Stimulated activated CD4-positive, alpha-beta T cell treated with anti-CD3 and anti-CD28 coated beads, Interleukin-2, amount 100 ng/mL, for 24 hours (primary cell): ENCODE results near the gene DCBLD2.

Experiments
- DNase-seq, 2 donors: peaks; one replicate each; pipeline ENCODE4 v3.0.0-alpha.2; 2020

DCBLD2 gene

DNA sequence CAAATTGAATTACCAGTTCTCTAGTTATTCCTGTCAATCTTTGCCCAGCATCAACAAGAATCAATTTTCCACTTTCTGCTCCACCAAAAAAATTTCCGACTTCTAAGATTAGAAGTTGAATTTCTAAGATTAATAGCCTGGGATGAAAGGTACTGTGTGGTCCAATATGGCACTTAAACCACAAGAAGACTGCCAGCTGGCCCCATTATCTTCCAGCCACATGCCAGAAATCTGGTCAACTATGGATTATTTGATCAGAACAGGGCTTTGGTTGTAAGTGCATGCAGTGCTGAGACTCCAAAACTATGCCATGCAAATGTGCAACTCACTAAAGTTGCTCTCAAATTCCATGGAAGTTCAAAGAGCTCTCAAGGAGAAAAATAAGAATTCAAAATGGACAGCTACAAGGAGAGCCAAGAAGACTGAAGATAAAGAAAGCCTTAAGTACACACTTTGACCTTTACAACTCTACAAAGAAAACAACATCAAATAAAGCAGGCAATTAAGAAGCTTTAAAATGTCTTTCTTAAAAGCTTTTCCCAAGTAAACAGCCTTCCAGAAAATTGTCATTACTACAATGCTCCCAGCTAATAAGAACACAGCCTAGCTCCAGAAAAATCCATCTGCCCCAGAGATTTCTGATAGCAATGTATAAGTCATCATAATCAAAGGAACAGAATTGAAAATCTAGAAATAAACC is 74.1 kb downstream of the DCBLD2 start:
- DNase-seq: no peak

GRCh38 chr3:98826126-98826525 is 75.4 kb downstream of the DCBLD2 start:
- DNase-seq: no peak

DNA sequence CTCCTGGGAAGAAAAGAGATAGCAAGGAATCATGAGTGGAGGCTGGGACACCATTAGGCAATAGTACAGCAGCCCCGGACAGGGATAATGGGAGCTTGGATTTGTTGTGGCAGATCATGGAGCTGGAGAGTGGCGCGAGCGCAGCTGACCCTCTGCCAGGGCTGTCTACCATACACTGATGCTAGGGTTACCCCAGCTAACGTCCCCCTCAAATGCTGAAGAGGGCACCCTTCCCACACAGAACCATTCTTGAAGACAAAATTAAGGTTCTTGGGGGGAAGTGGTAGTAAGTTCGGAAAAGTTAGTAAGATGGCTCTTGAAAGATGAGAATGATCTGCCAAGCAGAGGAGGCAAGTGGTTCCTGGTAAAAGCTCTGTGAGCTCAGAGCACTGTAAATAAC is 77.2 kb downstream of the DCBLD2 start:
- DNase-seq: no peak

GRCh38 chr3:98823791-98824190 is 77.7 kb downstream of the DCBLD2 start:
- no peak for DNase-seq

DNA sequence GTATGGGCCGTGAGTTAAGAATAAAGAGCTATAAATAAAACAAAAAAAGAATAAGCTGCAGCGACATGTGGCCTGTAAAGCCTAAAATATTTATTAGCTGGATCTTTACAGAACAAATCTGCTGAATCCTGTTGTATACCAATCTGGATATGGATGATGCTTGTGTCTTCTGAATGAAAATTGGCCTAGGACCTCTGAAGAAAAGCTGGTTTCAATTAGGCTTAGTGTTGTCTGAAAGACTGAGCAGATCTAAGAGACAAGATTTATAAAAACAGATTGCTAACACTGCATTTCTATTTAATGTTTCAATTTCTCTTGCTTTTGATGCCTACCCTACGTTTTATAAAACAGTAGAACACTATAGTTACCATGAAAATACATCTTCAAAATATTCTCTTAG is 80.4 kb downstream of the DCBLD2 start:
- no peak for DNase-seq

GRCh38 chr3:98817547-98818041 is 83.9 kb downstream of the DCBLD2 start:
- DNase-seq: no peak

DNA sequence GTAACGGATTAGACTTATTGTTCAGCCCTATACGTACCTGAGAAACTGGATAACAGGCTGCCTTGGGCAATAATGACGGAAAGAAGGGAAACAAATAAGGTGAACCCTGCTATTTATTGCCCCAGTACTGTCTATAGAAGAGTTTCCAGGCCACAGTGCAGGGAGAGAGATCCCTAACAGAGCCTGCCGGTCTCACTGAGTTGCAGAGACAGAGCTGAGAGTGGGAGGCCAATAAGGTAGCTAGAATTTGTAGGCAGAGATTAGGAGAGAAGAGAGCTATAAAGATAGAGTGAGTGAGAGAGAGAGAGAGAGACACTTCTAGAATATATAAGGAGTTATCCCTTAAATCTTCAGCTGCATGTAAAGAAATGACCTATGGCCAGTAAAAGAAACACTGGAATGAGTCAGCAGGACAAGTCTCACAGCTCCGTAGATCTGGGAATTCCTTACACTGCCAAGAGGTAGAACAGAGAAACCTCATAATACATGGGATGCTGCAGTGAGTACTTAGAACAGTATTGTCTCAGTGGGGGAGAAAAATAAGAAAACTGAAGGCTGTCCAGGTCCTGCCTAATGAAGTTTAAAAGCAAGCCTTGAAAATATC is 86.6 kb downstream of the DCBLD2 start:
- no peak for DNase-seq

DNA sequence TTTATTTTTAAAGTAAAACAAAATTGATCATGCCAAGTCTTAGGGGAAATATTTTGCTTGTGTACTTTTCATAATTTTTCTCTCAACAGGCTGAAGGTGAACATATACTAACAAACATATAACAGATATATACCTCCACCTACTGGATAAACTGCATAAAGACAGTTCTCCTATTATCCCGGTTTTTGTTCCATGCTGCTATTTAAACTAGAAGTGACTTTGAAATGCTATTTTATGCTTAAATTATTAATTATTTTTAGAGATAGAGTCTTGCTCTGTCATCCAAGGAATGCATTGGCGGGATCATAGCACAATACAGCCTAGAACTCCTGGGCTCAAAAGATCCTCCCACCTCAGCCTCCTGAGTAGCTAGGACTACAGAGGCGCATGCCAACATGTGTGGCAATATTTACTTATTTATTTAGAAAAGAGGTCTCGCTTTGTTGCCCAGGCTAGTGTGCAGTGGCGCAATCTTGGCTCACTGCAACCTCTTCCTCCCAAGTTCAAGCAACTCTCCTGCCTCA is 88.6 kb downstream of the DCBLD2 start:
- DNase-seq: no peak

GRCh38 chr3:98811048-98811447 is 90.4 kb downstream of the DCBLD2 start:
- DNase-seq: no peak

DNA sequence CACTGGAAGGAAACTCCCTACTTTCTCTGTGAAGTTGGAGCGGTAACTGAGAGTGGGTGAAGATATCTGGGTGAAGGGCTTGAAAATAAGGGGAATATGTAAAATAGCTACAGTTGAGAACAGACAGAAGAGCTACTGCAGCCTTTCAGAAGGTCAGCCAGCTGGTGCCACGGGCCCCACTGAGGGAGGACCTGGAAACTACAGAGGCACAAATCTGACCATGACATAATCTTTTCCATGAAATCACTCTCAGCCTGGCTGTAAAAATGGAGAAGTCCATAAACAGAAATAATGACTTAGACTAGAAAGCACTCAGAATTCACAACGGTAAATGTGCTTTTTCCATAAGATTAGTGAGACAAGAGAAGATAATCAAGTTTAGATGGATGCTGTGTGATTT is 91.9 kb downstream of the DCBLD2 start:
- DNase-seq: no peak

- DNase-seq: no peak
These were observed 93.4 kb downstream of the DCBLD2 start for GRCh38 chr3:98808071-98808470.

GRCh38 chr3:98807561-98807960 is 93.9 kb downstream of the DCBLD2 start:
- no peak for DNase-seq

GRCh38 chr3:98807011-98807410 is 94.5 kb downstream of the DCBLD2 start:
- DNase-seq: no peak

GRCh38 chr3:98806521-98806920 is 95.0 kb downstream of the DCBLD2 start:
- DNase-seq: no peak

- no peak for DNase-seq
These were observed 95.9 kb downstream of the DCBLD2 start for GRCh38 chr3:98805571-98805970.

- DNase-seq: no peak
These were observed 100.3 kb downstream of the DCBLD2 start for GRCh38 chr3:98801043-98801747.

DNA sequence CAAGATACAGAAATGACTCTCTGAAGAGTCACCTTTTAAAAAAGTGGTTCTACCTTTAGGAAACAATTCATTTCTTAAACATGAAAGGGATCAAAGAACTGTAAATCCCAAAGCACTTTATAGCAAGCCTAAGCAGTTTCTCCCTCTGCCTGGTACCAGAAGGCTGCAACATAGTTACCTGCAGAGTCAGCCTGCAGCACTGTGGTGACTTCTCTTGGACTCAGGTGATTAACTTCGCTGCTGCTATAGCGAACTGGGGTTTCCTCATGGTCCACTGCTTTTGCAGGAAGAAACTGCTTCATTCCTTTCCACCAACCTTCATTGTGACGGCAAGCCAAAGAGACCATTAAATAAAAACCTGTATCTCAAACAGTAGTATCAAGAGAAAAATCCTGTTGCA is 101.1 kb downstream of the DCBLD2 start:
- DNase-seq: no peak

DNA sequence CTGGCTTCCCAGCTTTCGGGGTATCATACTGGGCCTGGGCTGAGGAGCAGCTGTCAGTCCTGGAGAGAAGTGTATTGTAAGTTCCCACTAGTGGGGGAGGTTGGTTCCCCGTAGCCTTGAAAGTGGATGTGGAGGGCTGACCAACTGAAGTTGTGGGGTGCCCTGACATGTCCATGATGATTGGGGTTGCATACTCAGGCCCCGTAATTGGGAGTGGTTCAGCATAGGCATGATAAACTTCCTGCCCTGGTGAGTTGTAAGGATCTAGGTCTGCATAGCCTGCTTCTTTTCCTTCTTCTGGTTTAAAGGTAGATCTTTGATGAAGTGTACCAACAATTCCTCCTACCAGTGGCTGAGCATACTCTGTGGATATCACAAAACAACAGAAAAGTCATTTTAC is 102.0 kb downstream of the DCBLD2 start:
- DNase-seq: no peak

DNA sequence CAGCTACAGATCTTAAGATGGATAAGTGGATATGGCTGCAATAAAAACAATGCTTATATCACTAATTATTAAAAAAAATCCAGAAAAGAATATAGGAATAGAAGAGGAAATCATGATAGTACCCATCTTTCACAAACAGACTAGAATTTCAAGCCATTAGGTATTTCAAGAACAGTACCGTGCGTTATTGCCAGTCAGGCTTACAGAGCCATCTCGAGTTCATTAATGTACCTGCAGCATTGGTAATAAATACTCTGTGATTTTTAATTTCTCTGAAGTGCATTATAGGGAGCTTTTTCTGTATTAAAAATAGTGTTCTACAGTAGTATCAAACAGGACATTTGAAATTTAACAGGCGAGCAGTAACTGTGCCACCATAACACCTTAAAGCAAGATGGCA is 102.7 kb downstream of the DCBLD2 start:
- DNase-seq: no peak

DNA sequence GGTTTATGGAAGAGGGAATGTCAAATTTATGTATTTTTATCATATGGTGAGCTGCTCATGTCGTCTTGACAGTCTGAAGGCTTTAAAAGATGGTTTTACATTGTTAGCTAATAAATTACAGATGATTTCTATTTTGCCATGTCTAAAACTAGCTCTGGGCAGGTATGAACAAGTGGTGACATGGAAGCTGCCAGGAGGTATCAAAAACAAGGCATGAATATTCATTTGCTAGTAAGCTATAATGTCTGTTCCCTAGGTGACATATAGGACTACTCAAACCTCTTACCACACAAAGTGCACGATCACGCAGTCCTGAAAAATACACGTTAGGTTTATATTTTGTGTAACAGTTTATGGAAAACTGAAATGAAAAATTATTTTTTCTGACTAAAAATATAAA is 103.6 kb downstream of the DCBLD2 start:
- DNase-seq: no peak

DNA sequence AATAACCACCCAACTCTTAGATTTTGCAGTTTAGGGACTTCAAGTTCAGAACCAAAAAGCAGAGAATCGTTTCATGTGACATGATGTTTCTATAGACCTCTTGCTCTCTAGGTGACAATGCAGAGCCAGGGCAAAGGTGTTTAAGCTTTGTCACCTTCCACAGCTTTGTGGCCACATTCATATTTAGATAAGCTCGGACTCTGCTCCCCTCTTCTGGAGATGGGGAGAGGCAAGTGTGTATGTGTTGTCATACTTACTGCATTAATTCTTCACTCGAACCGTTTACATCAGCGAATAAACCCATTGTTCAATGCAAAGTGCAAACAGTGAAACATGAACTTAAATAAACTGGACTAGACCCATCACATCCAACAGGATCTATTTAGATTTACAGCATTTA is 105.2 kb downstream of the DCBLD2 start:
- no peak for DNase-seq

DNA sequence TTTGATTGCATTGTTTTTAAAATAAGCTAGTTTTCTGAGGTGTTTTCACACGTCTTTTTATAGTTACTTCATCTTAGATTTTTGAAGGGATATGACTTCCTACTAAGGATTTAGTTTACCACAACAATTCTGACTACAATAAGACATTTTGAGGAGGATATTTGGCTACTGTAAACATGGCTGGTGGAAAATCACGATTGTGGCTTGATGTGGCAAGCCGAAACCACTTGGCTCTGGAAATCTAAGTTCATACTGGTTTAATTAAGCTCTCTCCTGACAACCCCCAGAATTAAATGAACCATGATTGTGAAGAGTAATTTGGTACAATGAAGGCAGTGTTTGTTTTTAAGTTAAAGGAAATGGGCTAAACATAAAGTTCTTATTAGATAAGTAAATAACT is 107.5 kb downstream of the DCBLD2 start:
- no peak for DNase-seq

DNA sequence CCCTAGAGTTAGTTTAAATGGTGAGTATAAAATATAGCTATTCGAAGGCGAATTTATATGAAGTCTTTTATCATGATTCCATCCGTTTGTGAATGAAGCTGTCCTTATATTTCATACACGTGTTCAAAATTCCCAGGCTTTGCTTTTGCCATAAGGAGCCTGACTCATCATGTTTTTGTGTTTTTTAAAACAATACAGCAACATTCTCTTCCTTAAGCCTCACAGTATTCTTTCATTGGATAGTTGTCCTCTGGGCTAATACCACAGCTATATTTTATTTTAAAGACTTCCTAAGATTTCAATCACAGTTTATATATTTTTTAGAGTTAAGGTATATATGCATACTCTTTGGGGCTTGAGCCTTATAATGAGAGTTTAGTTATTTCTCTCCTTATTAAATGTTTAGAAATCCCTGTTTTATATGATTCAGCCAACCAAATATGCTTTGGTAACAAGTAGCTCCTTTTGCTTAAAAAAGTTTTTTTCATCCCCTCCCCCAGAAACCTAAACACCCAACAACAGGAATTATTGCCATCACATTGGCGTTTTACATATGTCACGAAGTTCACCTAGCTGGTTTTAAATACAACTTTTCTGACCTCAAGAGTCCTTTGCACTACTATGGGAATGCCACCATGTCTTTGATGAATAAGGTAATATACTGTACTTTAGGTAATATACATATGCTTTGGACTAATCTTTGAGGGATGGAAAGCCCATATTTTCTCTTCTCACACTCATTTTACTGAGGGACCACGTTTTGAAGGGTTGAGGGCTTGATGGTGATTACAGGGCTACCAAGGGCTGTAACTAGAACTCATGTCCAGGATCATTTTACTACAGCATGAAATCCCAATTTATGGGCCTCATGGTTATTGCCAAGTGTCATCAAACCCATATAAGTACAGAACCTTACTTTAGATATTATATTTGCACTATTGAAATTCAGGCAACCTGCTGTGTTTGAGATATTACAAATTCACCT is 109.9 kb downstream of the DCBLD2 start:
- no peak for DNase-seq
